GM12891 (cell line): ENCODE results near the gene KCTD21.

ENCODE experiments used
- POLR2A ChIP-seq: IDR thresholded peaks from 2 replicates; pipeline ENCODE4 v1.6.1; 2011; ENCODE audit warnings: low read depth, low read length, control low read depth
- POLR2AphosphoS5 ChIP-seq: IDR thresholded peaks from 2 replicates; pipeline ENCODE4 v1.6.1; 2011; ENCODE audit warnings: low read depth, low read length, control low read depth
- SPI1 ChIP-seq: IDR thresholded peaks from 2 replicates; pipeline ENCODE4 v1.6.1; 2011; ENCODE audit warnings: low read depth, low read length, control low read depth
- TAF1 ChIP-seq: IDR thresholded peaks from 2 replicates; pipeline ENCODE4 v1.6.1; 2011; ENCODE audit warnings: low read depth, low read length, control low read depth

DNA sequence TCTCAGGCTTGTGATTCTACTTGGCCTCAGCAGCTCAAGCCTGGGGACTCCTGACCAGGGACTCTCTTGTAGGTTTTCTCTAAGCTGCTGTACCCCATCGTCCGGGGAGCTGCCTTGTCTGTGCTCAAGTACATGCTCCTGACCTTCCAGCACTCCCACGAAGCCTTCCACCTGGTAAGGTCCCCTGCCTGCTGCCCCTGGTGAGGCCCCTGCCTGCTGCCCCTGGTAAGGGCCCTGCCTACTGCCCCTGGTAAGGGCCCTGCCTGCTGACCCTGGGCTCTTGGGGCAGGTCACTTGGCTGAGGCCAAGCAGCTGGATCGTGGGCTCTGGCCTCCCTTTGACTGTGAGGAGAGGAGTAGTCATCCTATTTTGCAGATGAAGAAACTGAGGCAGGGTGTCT lies 11.6 kb upstream of the KCTD21 start:
- TF ChIP-seq POLR2A (no peak), POLR2AphosphoS5 (no peak), TAF1 (no peak), SPI1 (no peak)
